DND-41 (cell line): ENCODE data around the gene RAMP1.

ENCODE experiments used
- ATAC-seq: fragments of 200-7000 bp; cut with Tn5 transposase; 3 replicates; pipeline ENCODE4 v1.9.1; 2021; ENCODE audit warnings: low read depth; ENCODE audit not compliant: insufficient read depth
- DNase-seq: peaks from one replicate; pipeline ENCODE4 v3.0.0-alpha.2; 2020
- H2AFZ ChIP-seq: 2 replicates; pipeline ENCODE4 v1.6.0; 2012; ENCODE audit warnings: low read depth, low read length
- H3K27ac ChIP-seq: 2 replicates; pipeline ENCODE4 v1.5.1; 2012; ENCODE audit warnings: low read length, inconsistent platforms
- H3K27me3 ChIP-seq: fragments of 200-600 bp; sonication (generic); 2 replicates; pipeline ENCODE4 v1.6.0; 2012; ENCODE audit warnings: low read length, mild to moderate bottlenecking, inconsistent platforms; ENCODE audit not compliant: insufficient read depth, poor library complexity
- H3K36me3 ChIP-seq: 2 replicates; pipeline ENCODE4 v1.5.1; 2012; ENCODE audit warnings: low read length, inconsistent platforms; ENCODE audit not compliant: insufficient read depth
- H3K4me1 ChIP-seq: 2 replicates; pipeline ENCODE4 v1.5.1; 2012; ENCODE audit warnings: mild to moderate bottlenecking, low read length; ENCODE audit not compliant: insufficient read depth
- H3K4me2 ChIP-seq: 2 replicates; pipeline ENCODE4 v1.6.0; 2012; ENCODE audit warnings: mild to moderate bottlenecking, moderate library complexity, low read length, inconsistent platforms; ENCODE audit not compliant: insufficient read depth
- H3K4me3 ChIP-seq, 2 experiments: fragments of 200-600 bp in 1 of 2; shearing (Covaris generic) in 1 of 2; 2 replicates each; pipeline ENCODE4 v1.5.1; 2012 to 2016; ENCODE audit warnings: inconsistent platforms in 2 of 2, low read length in 2 of 2, mild to moderate bottlenecking in 2 of 2, low read depth in 1 of 2, moderate library complexity in 1 of 2
- H3K79me2 ChIP-seq: 2 replicates; pipeline ENCODE4 v1.6.0; 2012; ENCODE audit warnings: low read length, inconsistent platforms; ENCODE audit not compliant: insufficient read depth
- H3K9ac ChIP-seq: 2 replicates; pipeline ENCODE4 v1.6.0; 2012; ENCODE audit warnings: low read depth, mild to moderate bottlenecking, inconsistent platforms, low read length, moderate library complexity
- H3K9me3 ChIP-seq: 2 replicates; pipeline ENCODE4 v1.5.1; 2012; ENCODE audit warnings: low read length, moderate library complexity, mild to moderate bottlenecking, inconsistent platforms; ENCODE audit not compliant: insufficient read depth, severe bottlenecking
- H4K20me1 ChIP-seq: 2 replicates; pipeline ENCODE4 v1.6.0; 2012; ENCODE audit warnings: low read length; ENCODE audit not compliant: insufficient read depth
- CTCF ChIP-seq: IDR thresholded peaks from 2 replicates; pipeline ENCODE4 v1.5.1; 2012; ENCODE audit warnings: borderline replicate concordance, low read length, moderate library complexity, mild to moderate bottlenecking; ENCODE audit not compliant: poor library complexity, severe bottlenecking; ENCODE audit errors: extremely low read depth
- EZH2 ChIP-seq: IDR thresholded peaks from 3 replicates; pipeline ENCODE4 v1.6.1; 2012; ENCODE audit warnings: borderline replicate concordance, low read depth, mild to moderate bottlenecking, moderate library complexity, low read length, inconsistent platforms; ENCODE audit not compliant: severe bottlenecking

The RAMP1 gene

GRCh38 chr2:237861875-237862527 lies 2.6 kb downstream of the RAMP1 start:
- no peaks in the 10 kb centered on the region for H3K79me2 ChIP-seq
- H3K9ac ChIP-seq: no peak overlapping the region
- H2AFZ ChIP-seq: no peak overlapping the region
- no peaks in the 10 kb centered on the region for H3K9me3 ChIP-seq
- ATAC-seq (no peak), DNase-seq (no peak)
- TF ChIP-seq EZH2 (no peak), CTCF (no peak)
- no peaks in the 10 kb centered on the region for H3K36me3 ChIP-seq
- no peaks in the 10 kb centered on the region for H3K4me1 ChIP-seq
- H3K4me2 ChIP-seq: no peak overlapping the region
- no peaks in the 10 kb centered on the region for H4K20me1 ChIP-seq
- H3K4me3 ChIP-seq: no peak overlapping the region
- H3K27ac ChIP-seq: no peak overlapping the region
- H3K27me3 ChIP-seq: no peaks in the 10 kb centered on the region

- H3K9me3 ChIP-seq: no peaks in the 10 kb centered on the region
- TF ChIP-seq CTCF (no peak), EZH2 (no peak)
- no peak overlapping the region for H3K27ac ChIP-seq
- no peak overlapping the region for H3K9ac ChIP-seq
- H3K79me2 ChIP-seq: no peaks in the 10 kb centered on the region
- H2AFZ ChIP-seq: no peak overlapping the region
- no peak for DNase-seq
- no peaks in the 10 kb centered on the region for H4K20me1 ChIP-seq
- no peaks in the 10 kb centered on the region for H3K4me1 ChIP-seq
- no peak overlapping the region for H3K4me2 ChIP-seq
- no peaks in the 10 kb centered on the region for H3K36me3 ChIP-seq
- H3K27me3 ChIP-seq: peaks cover 4% of the 10 kb centered on the region
- no peak for ATAC-seq
- H3K4me3 ChIP-seq: no peak overlapping the region
These were observed 3.1 kb downstream of the RAMP1 start for GRCh38 chr2:237862528-237862895.

- Histone ChIP-seq H3K4me2 (no peak overlapping the region), H3K27ac (no peak overlapping the region), H3K79me2 (no peaks in the 10 kb centered on the region)
These were observed 3.7 kb downstream of the RAMP1 start for GRCh38 chr2:237863102-237863511.

More at GRCh38 chr2:237863102-237863511, 3.7 kb downstream of the RAMP1 start:
- Histone ChIP-seq H4K20me1 (no peaks in the 10 kb centered on the region), H3K4me3 (no peak overlapping the region), H2AFZ (no peak overlapping the region), H3K36me3 (no peaks in the 10 kb centered on the region), H3K4me1 (no peaks in the 10 kb centered on the region), H3K9ac (no peak overlapping the region), H3K27me3 (peaks cover 6% of the 10 kb centered on the region), H3K9me3 (no peaks in the 10 kb centered on the region)
- no peak for DNase-seq
- no peak for ATAC-seq
- no peak for TF ChIP-seq EZH2
- no peak for TF ChIP-seq CTCF
